ENCODE data around the gene ID2. TPM values are rescaled to one million over a fixed set of nuclear protein-coding genes. Genes with fewer than 3 reads are reported as not detected.

ID2 gene
- total and polyA plus RNA-seq, 2 experiments from 2014 or later: 612 to 910 TPM

- peaks cover 37% of the 10 kb centered on the region for H3K4me1 ChIP-seq (ENCODE audit: insufficient read depth)
- H3K79me2 ChIP-seq: peaks cover under 1% of the 10 kb centered on the region
- no peaks in the 10 kb centered on the region for H3K36me3 ChIP-seq (replicated peaks; ENCODE audit: insufficient read depth, low read depth)
- no peaks in the 10 kb centered on the region for H3K9me2 ChIP-seq (replicated peaks; ENCODE audit: insufficient read depth)
- peaks cover under 1% of the 10 kb centered on the region for H4K20me1 ChIP-seq (ENCODE audit: insufficient read depth, poor library complexity, severe bottlenecking)
- peak overlapping the region; percentile 6 for H2AFZ ChIP-seq
- peaks cover 15% of the 10 kb centered on the region for H3K9me3 ChIP-seq (ENCODE audit: low read depth)
- H3K4me3 ChIP-seq: peak overlapping the region; percentile 32
- peak; percentile 61 for DNase-seq (ENCODE audit: low spot score)
- no peak for TF ChIP-seq CTCF (IDR thresholded peaks at IDR 0.05; ENCODE audit: poor library complexity)
- TF ChIP-seq EZH2phosphoT487 (IDR thresholded peaks at IDR 0.05; ENCODE audit: low read depth, severe bottlenecking, unreplicated experiment): no peak
- no peak for TF ChIP-seq EZH2 (IDR thresholded peaks at IDR 0.05; ENCODE audit: borderline replicate concordance)
- no peaks in the 10 kb centered on the region for H3K27me3 ChIP-seq
- peak overlapping the region; percentile 86 for H3K4me2 ChIP-seq
- H3K27ac ChIP-seq: peak overlapping the region; percentile 100
- WGBS (ENCODE audit: low lambda C conversion rate, missing lambda C conversion rate): 10% methylated on average over 28 of the region's 35 CpGs
Measured at GRCh38 chr2:8676921-8677645, 4.8 kb upstream of the ID2 start.

- peaks cover 15% of the 10 kb centered on the region for H3K9me3 ChIP-seq (ENCODE audit: low read depth)
- under 1% methylated on average over 35 of the region's 41 CpGs for WGBS (ENCODE audit: low lambda C conversion rate, missing lambda C conversion rate)
- no peaks in the 10 kb centered on the region for H3K27me3 ChIP-seq
- no peaks in the 10 kb centered on the region for H3K9me2 ChIP-seq (replicated peaks; ENCODE audit: insufficient read depth)
- H2AFZ ChIP-seq: peak overlapping the region; percentile 23
- H3K79me2 ChIP-seq: peaks cover 9% of the 10 kb centered on the region
- H3K27ac ChIP-seq: peak overlapping the region; percentile 100
- peaks cover 9% of the 10 kb centered on the region for H4K20me1 ChIP-seq (ENCODE audit: insufficient read depth, poor library complexity, severe bottlenecking)
- H3K4me1 ChIP-seq (ENCODE audit: insufficient read depth): peaks cover 37% of the 10 kb centered on the region
- H3K4me3 ChIP-seq: peak overlapping the region; percentile 32
- peak; percentile 77 for DNase-seq (ENCODE audit: low spot score)
- H3K36me3 ChIP-seq (replicated peaks; ENCODE audit: insufficient read depth, low read depth): no peaks in the 10 kb centered on the region
- H3K4me2 ChIP-seq: peak overlapping the region; percentile 86
- TF ChIP-seq EZH2 (IDR thresholded peaks at IDR 0.05; ENCODE audit: borderline replicate concordance): no peak
- no peak for TF ChIP-seq EZH2phosphoT487 (IDR thresholded peaks at IDR 0.05; ENCODE audit: low read depth, severe bottlenecking, unreplicated experiment)
- no peak for TF ChIP-seq CTCF (IDR thresholded peaks at IDR 0.05; ENCODE audit: poor library complexity)
Measured at GRCh38 chr2:8677646-8678592, 3.9 kb upstream of the ID2 start.

GRCh38 chr2:8678731-8679566, 2.9 kb upstream of the ID2 start:
- Histone ChIP-seq H3K4me1 (ENCODE audit: insufficient read depth) (peaks cover 37% of the 10 kb centered on the region), H3K4me3 (peak overlapping the region; percentile 32), H3K9me2 (replicated peaks; ENCODE audit: insufficient read depth) (no peaks in the 10 kb centered on the region), H3K9me3 (ENCODE audit: low read depth) (peaks cover 9% of the 10 kb centered on the region), H4K20me1 (ENCODE audit: insufficient read depth, poor library complexity, severe bottlenecking) (peaks cover 19% of the 10 kb centered on the region), H3K79me2 (peaks cover 20% of the 10 kb centered on the region), H3K36me3 (replicated peaks; ENCODE audit: insufficient read depth, low read depth) (no peaks in the 10 kb centered on the region), H3K27ac (peak overlapping the region; percentile 100), H3K4me2 (peak overlapping the region; percentile 86), H3K27me3 (no peaks in the 10 kb centered on the region), H2AFZ (no peak overlapping the region)
- DNase-seq (ENCODE audit: low spot score): peak; percentile 99
- TF ChIP-seq EZH2 (IDR thresholded peaks at IDR 0.05; ENCODE audit: borderline replicate concordance) (no peak), EZH2phosphoT487 (IDR thresholded peaks at IDR 0.05; ENCODE audit: low read depth, severe bottlenecking, unreplicated experiment) (no peak), CTCF (IDR thresholded peaks at IDR 0.05; ENCODE audit: poor library complexity) (no peak)
- WGBS (ENCODE audit: low lambda C conversion rate, missing lambda C conversion rate): 1% methylated on average over 50 of the region's 91 CpGs
